ENCODE results near the gene SHB.

Gene SHB

GRCh38 chr9:37951671-37952449 is 117.2 kb downstream of the SHB start:
- TF ChIP-seq TAF1 (IDR thresholded peaks at IDR 0.05; ENCODE audit: borderline replicate concordance, insufficient read depth, low read length) (no peak), POLR2AphosphoS5 (IDR thresholded peaks at IDR 0.05; ENCODE audit: low read depth, low read length) (no peak), FOXP2 (optimal IDR thresholded peaks at IDR 0.05; ENCODE audit: borderline replicate concordance, extremely low read depth, extremely low read length, insufficient read depth) (no peak)

DNA sequence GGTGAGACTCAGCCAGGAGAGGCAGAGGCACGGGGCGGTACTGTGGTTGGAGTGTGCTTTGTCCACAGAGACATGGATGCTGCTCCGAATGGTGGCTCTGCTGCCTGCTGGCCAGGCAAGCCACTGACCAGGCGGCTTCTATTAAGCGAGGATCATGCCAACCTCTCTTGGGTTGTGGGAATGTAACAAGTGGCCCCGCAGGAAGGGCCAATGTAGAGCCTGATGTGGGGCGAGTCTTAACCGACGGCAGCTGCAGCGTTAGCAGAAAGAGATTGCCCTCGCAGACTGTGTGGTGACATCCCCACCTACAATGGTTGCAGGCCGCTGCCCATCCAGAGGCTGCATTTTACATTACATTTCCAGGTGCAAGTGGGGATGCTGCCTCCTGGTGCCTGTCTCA is 118.5 kb downstream of the SHB start:
- no peak for TF ChIP-seq SIN3A (IDR thresholded peaks at IDR 0.05; ENCODE audit: borderline replicate concordance, insufficient read depth, low read length)
- no peak for TF ChIP-seq POLR2AphosphoS5 (IDR thresholded peaks at IDR 0.05; ENCODE audit: low read depth, low read length)
- TF ChIP-seq TAF1 (IDR thresholded peaks at IDR 0.05; ENCODE audit: borderline replicate concordance, insufficient read depth, low read length) = no peak

DNA sequence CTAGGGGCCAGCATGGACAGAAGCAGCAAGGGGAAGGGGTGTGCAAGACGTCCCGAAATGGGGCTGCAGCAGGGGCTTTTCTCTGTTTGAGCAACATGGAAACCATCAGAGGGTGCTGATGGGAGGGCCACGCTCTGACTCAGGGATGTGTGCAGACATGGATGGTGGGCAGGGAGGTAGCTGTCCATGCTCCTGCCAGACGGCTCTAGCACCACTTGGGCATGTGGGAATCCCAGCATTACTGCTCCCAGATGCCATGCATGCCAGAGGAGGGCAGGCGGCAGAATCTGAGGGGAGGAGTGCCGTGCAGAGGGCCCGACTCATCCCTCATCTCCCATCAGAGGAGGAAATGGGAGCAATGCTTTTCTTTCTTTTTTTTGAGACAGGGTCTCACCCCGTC is 119.5 kb downstream of the SHB start:
- TF ChIP-seq, protein P1, sequence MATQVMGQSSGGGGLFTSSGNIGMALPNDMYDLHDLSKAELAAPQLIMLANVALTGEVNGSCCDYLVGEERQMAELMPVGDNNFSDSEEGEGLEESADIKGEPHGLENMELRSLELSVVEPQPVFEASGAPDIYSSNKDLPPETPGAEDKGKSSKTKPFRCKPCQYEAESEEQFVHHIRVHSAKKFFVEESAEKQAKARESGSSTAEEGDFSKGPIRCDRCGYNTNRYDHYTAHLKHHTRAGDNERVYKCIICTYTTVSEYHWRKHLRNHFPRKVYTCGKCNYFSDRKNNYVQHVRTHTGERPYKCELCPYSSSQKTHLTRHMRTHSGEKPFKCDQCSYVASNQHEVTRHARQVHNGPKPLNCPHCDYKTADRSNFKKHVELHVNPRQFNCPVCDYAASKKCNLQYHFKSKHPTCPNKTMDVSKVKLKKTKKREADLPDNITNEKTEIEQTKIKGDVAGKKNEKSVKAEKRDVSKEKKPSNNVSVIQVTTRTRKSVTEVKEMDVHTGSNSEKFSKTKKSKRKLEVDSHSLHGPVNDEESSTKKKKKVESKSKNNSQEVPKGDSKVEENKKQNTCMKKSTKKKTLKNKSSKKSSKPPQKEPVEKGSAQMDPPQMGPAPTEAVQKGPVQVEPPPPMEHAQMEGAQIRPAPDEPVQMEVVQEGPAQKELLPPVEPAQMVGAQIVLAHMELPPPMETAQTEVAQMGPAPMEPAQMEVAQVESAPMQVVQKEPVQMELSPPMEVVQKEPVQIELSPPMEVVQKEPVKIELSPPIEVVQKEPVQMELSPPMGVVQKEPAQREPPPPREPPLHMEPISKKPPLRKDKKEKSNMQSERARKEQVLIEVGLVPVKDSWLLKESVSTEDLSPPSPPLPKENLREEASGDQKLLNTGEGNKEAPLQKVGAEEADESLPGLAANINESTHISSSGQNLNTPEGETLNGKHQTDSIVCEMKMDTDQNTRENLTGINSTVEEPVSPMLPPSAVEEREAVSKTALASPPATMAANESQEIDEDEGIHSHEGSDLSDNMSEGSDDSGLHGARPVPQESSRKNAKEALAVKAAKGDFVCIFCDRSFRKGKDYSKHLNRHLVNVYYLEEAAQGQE (IDR thresholded peaks at IDR 0.05; ENCODE audit: insufficient read depth in 1 of 2, low read depth in 2 of 2, low read length in 2 of 2) = no peak
- TF ChIP-seq SIN3A (IDR thresholded peaks at IDR 0.05; ENCODE audit: borderline replicate concordance, insufficient read depth, low read length) (no peak), POLR2AphosphoS5 (IDR thresholded peaks at IDR 0.05; ENCODE audit: low read depth, low read length) (no peak), TAF1 (IDR thresholded peaks at IDR 0.05; ENCODE audit: borderline replicate concordance, insufficient read depth, low read length) (no peak), FOXP2 (optimal IDR thresholded peaks at IDR 0.05; ENCODE audit: borderline replicate concordance, extremely low read depth, extremely low read length, insufficient read depth) (no peak)

DNA sequence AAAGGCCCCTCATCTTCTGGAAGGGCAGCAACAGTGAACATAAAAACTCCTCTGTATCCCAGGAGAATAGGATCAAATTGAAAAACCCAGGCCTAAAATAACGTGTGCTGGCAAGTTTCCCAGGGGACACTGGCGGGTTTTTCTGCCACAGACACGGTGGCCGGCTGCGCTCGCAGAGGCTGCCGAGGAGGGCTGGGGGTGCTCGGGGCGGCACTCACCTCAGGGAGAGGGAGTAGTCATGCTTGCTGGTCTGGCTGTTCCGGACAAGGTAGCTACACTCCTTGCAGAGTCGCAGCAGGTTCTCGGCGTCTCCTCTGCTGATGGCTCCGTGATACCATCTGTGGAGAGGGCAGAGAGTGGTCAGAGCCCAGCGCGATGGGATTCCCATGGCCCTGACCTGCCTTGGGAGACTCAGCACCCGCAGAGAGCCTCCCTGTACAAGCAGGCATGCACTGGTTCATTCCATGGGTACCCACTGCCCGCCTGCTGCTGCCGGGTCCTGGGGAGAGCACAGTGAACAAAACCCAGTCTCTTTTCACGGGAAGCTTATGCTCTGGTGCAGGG is 120.5 kb downstream of the SHB start:
- TF ChIP-seq, protein P1 (IDR thresholded peaks at IDR 0.05; ENCODE audit: insufficient read depth in 1 of 2, low read depth in 2 of 2, low read length in 2 of 2) = no peak
- TF ChIP-seq FOXP2 (optimal IDR thresholded peaks at IDR 0.05; ENCODE audit: borderline replicate concordance, extremely low read depth, extremely low read length, insufficient read depth) (no peak), SIN3A (IDR thresholded peaks at IDR 0.05; ENCODE audit: borderline replicate concordance, insufficient read depth, low read length) (no peak), TAF1 (IDR thresholded peaks at IDR 0.05; ENCODE audit: borderline replicate concordance, insufficient read depth, low read length) (no peak), POLR2AphosphoS5 (IDR thresholded peaks at IDR 0.05; ENCODE audit: low read depth, low read length) (no peak)

DNA sequence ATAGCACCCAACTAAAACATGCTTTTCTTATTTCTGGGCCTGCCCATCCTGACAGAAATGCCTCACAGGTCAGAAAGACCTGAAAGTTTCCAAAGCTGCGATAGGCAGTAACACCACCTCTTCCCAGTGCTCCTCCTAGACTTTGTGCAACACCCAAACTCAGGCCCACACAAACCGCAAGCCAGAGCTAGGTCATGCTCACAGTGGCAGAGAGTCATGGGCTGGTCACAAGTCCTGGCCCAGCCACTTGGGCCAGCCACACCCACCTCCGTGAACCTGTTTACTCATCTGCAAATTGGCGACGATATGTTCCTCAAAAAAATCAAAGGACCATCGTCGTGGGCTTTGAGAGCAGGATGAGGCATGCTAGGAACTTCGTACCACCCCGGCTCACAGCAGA is 121.0 kb downstream of the SHB start:
- TF ChIP-seq TAF1 (IDR thresholded peaks at IDR 0.05; ENCODE audit: borderline replicate concordance, insufficient read depth, low read length) (no peak), POLR2AphosphoS5 (IDR thresholded peaks at IDR 0.05; ENCODE audit: low read depth, low read length) (no peak), SIN3A (IDR thresholded peaks at IDR 0.05; ENCODE audit: borderline replicate concordance, insufficient read depth, low read length) (no peak), FOXP2 (optimal IDR thresholded peaks at IDR 0.05; ENCODE audit: borderline replicate concordance, extremely low read depth, extremely low read length, insufficient read depth) (no peak)
- TF ChIP-seq, protein P1 (IDR thresholded peaks at IDR 0.05; ENCODE audit: insufficient read depth in 1 of 2, low read depth in 2 of 2, low read length in 2 of 2) = no peak

DNA sequence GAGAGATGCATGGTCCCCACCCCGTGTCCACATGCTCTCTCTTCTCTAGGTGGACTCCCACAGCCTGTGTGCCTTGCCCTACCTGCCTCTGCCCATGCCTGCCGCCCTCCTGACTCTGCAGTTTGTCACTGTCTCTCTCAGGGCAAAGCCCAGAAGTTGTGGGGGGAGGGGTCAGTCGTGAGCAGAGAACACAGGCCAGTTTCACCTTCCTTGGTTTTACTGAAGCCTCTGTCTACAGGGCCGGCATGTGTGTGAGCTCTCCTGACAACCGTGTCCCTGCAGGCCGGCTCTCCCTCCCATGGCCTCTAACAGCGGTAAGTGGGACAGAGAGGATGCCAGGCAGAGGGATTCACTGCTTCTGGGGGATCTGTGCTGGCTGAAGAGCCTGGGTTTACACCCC is 121.6 kb downstream of the SHB start:
- TF ChIP-seq FOXP2 (optimal IDR thresholded peaks at IDR 0.05; ENCODE audit: borderline replicate concordance, extremely low read depth, extremely low read length, insufficient read depth) = no peak
- no peak for TF ChIP-seq SIN3A (IDR thresholded peaks at IDR 0.05; ENCODE audit: borderline replicate concordance, insufficient read depth, low read length)
